Kidney epithelial cell (primary cell): ENCODE data around the gene TGM3. TPM values are rescaled to one million over a fixed set of nuclear protein-coding genes. Genes with fewer than 3 reads are reported as not detected.
"Not testable (repeated sequence)": the region's sequence is repeated elsewhere in the genome, so short reads cannot be mapped to it uniquely, and the experiment has no call there.

Experiments used
- DNase-seq: peaks from one replicate; pipeline ENCODE4 v3.0.0-alpha.2; 2010; ENCODE audit warnings: low read depth
- H3K27me3 ChIP-seq: 2 replicates; pipeline ENCODE4 v1.6.0; 2011; ENCODE audit warnings: low read length; ENCODE audit not compliant: control insufficient read depth, insufficient read depth
- H3K36me3 ChIP-seq: 2 replicates; pipeline ENCODE4 v1.5.1; 2011; ENCODE audit warnings: low read length; ENCODE audit not compliant: control insufficient read depth, insufficient read depth
- H3K4me3 ChIP-seq: 2 replicates; pipeline ENCODE4 v1.5.1; 2011; ENCODE audit warnings: low read depth, mild to moderate bottlenecking, control low read depth, low read length
- total RNA-seq: library from RNA; depleted of rRNA; stranded (reverse); fragments of >200 nt; gene quantifications from 2 replicates; pipeline ENCODE4 v1.2.3, GENCODE V29; 2015
- TF ChIP-seq, protein P1 (sequence below): IDR thresholded peaks from 2 replicates; pipeline ENCODE4 v1.5.1; 2011; ENCODE audit warnings: mild to moderate bottlenecking, moderate library complexity, low read length, control low read depth, inconsistent platforms; ENCODE audit not compliant: insufficient read depth, poor library complexity, severe bottlenecking

The TGM3 gene
- total RNA-seq, 1 donor from 2014 or later = not detected

DNA sequence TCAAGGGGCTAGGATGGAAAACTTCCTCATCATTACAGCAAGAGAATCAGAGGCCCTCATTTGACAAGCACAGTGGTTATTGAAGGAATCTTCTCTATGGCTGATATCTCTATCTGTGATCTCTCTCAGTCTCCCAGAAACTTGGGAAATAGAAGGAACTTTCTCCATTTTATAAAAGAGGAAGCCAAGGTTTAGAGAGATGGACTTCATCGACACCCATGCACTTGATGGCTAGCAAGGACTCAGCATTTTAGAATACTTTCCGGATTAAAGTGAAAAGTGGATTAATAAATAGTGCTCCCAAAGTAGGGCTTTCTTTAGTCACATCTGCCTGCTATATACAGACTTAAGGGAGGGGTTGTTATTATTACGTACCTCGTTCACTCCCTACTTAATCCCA is 34.2 kb upstream of the TGM3 start:
- TF ChIP-seq, protein P1, sequence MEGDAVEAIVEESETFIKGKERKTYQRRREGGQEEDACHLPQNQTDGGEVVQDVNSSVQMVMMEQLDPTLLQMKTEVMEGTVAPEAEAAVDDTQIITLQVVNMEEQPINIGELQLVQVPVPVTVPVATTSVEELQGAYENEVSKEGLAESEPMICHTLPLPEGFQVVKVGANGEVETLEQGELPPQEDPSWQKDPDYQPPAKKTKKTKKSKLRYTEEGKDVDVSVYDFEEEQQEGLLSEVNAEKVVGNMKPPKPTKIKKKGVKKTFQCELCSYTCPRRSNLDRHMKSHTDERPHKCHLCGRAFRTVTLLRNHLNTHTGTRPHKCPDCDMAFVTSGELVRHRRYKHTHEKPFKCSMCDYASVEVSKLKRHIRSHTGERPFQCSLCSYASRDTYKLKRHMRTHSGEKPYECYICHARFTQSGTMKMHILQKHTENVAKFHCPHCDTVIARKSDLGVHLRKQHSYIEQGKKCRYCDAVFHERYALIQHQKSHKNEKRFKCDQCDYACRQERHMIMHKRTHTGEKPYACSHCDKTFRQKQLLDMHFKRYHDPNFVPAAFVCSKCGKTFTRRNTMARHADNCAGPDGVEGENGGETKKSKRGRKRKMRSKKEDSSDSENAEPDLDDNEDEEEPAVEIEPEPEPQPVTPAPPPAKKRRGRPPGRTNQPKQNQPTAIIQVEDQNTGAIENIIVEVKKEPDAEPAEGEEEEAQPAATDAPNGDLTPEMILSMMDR = no peak
- DNase-seq = no peak
- Histone ChIP-seq H3K36me3 (no peaks in the 10 kb centered on the region), H3K27me3 (no peaks in the 10 kb centered on the region), H3K4me3 (no peak overlapping the region)

DNA sequence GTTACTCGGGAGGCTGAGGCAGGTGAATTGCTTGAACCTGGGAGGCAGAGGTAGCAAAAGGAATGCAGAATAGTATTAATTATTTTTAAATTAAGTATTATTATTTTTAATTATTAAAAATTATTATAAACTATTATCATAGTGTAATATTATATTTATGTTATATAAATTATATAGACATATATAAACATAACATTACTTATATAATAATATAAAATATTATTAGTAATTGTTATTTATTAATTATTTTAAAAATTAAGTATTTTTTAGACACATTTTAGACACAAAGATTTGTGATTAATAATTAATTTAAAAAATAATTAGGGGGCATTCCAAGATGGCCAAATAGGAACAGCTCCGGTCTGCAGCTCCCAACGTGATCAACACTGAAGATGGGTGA is 31.7 kb upstream of the TGM3 start:
- no peak for DNase-seq
- no peaks in the 10 kb centered on the region for H3K36me3 ChIP-seq
- no peak overlapping the region for H3K4me3 ChIP-seq
- no peaks in the 10 kb centered on the region for H3K27me3 ChIP-seq
- TF ChIP-seq, protein P1 = no peak

DNA sequence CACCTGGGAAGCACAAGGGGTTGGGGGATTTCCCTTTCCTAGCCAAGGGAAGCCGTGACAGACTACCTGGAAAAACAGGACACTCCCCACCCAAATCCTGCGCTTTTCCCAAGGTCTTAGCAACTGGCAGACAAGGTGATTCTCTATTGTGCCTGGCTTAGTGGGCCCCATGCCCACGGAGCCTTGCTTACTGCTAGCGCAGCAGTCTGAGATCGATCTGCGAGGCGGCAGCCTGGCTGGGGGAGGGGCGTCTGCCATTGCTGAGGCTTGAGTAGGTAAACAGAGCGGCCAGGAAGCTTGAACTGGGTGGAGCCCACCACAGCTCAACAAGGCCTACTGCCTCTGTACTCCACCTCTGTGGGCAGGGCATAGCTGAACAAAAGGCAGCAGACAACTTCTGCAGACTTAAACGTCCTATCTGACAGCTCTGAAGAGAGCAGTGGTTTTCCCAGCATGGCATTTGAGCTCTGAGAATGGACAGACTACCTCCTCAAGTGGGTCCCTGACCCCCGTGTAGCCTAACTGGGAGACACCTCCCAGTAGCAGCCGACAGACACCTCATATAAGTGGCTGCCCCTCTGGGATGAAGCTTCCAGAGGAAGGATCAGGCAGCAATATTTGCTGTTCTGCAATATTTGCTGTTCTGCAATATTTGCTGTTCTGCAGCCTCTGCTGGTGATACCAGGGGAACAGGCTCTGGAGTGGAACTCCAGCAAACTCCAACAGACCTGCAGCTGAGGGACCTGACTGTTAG is 31.0 kb upstream of the TGM3 start:
- not testable (repeated sequence) for H3K4me3 ChIP-seq

DNA sequence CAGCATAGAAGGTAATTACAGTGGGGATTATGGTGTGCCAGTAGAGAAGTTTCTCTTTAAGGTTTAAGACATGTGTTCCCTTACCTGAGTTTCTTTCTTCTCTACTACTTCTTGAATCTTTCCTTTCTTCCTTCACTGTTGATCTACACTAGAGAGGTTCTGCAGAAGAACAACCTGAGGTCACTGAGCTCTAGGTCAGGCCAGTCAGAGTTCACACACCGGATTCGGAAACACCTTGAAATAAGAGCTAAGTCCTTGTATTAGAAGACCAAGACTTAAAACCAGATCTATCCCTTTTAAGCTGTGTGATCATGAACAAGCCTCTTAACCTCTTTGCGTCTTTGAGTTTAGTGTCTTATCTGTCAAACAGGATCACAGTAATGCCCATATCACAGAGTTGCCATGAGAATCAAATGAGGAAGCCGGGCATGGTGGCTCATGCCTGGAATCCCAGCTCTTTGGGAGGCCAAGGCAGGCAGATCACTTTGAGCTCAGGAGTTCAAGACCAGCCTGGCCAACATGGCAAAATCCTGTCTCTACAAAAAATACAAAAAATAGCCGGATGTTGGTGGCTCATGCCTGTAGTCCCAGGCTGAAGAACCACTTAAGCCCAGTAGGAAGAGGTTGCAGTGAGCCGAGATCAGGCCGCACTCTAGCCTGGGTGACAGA is 22.0 kb upstream of the TGM3 start:
- H3K4me3 ChIP-seq = no peak overlapping the region
- TF ChIP-seq, protein P1 = no peak
- no peaks in the 10 kb centered on the region for H3K36me3 ChIP-seq
- no peak for DNase-seq
- no peaks in the 10 kb centered on the region for H3K27me3 ChIP-seq

More for the DNA sequence above, 31.0 kb upstream of the TGM3 start:
- DNase-seq, H3K27me3 ChIP-seq, H3K36me3 ChIP-seq: not testable (repeated sequence)

DNA sequence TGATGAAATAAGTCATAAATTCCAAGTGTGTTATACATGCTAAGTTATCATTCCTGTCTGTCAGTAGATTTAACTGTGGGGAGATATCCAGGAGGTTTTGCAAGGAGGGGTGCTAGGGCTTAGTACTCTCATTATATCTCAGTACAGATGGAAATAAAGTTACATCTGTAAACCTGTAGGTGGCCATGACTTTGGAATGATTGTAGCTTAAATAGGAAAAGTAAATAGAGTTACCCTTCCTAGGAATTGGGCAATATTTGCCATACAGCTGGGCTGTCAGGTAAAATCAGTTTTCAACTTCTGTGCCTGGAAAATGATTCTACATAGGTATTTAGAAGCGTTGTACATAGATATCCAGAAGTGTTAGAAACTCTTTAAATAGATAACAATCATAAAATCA is 19.8 kb upstream of the TGM3 start:
- Histone ChIP-seq H3K27me3 (no peaks in the 10 kb centered on the region), H3K36me3 (no peaks in the 10 kb centered on the region), H3K4me3 (no peak overlapping the region)
- no peak for DNase-seq
- TF ChIP-seq, protein P1 = no peak

DNA sequence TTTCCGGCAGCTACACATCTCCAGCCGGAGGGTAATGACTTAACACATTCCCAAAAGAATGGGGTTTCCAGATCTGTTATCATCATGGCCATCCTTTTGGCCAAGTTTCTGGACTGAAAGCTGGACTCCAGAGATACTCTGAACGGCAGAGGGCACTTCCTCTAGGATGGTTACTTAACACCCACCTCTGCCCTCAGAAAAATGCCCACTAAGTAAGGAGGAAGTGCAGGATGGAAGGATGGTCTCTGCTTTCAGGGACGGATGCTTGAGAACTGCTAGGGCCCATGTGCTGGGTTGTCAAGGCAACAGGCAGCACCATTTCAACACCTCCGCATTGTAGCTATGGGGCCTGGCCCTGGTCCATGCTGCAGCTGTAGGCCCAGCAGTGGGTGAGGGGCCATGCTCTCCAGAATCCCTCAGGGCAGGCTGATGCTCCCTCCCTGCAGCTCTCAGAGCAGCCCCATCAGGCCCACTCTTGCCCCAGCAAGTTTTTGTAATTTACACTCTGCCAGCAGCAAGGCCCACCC is 16.5 kb upstream of the TGM3 start:
- Histone ChIP-seq H3K36me3 (no peaks in the 10 kb centered on the region), H3K4me3 (no peak overlapping the region), H3K27me3 (no peaks in the 10 kb centered on the region)
- DNase-seq = no peak
- TF ChIP-seq, protein P1 = no peak
